Neuronal stem cell (in vitro differentiated cells): ENCODE data around the gene NPNT. TPM values are rescaled to one million over a fixed set of nuclear protein-coding genes. Genes with fewer than 3 reads are reported as not detected.
"Not testable (repeated sequence)": the region's sequence is repeated elsewhere in the genome, so short reads cannot be mapped to it uniquely, and the experiment has no call there.

Experiments
- DNase-seq: peaks from one replicate; pipeline ENCODE4 v3.0.0-alpha.2; 2013; ENCODE audit warnings: low spot score
- H2AFZ ChIP-seq: one replicate; pipeline ENCODE4 v1.6.1; 2013; ENCODE audit warnings: mild to moderate bottlenecking, low read length, inconsistent platforms
- H2AK5ac ChIP-seq: 2 replicates; pipeline ENCODE4 v1.6.1; 2013; ENCODE audit warnings: low read depth, mild to moderate bottlenecking, inconsistent platforms, low read length, moderate library complexity, mixed read lengths
- H2BK120ac ChIP-seq: 2 replicates; pipeline ENCODE4 v1.6.1; 2013; ENCODE audit warnings: low read depth, mild to moderate bottlenecking, inconsistent platforms, low read length, moderate library complexity, mixed read lengths
- H2BK12ac ChIP-seq: one replicate; pipeline ENCODE4 v1.6.1; 2013; ENCODE audit warnings: low read length, inconsistent platforms
- H2BK15ac ChIP-seq: 2 replicates; pipeline ENCODE4 v1.6.1; 2013; ENCODE audit warnings: mild to moderate bottlenecking, low read length, inconsistent platforms, mixed read lengths
- H2BK5ac ChIP-seq: one replicate; pipeline ENCODE4 v1.6.1; 2013; ENCODE audit warnings: inconsistent platforms, mild to moderate bottlenecking, low read length, moderate library complexity
- H3K14ac ChIP-seq: one replicate; pipeline ENCODE4 v1.6.1; 2013; ENCODE audit warnings: low read length, inconsistent platforms
- H3K18ac ChIP-seq: 2 replicates; pipeline ENCODE4 v1.6.1; 2013; ENCODE audit warnings: low read length, inconsistent platforms
- H3K23ac ChIP-seq: 2 replicates; pipeline ENCODE4 v1.6.1; 2013; ENCODE audit warnings: low read depth, mild to moderate bottlenecking, mixed read lengths, low read length, inconsistent platforms; ENCODE audit not compliant: poor library complexity
- H3K27ac ChIP-seq: replicated peaks from 3 replicates; pipeline ENCODE4 v1.5.1; 2013; ENCODE audit warnings: low read length, inconsistent platforms
- H3K27me3 ChIP-seq, 3 experiments: 2 replicates each; pipeline ENCODE4 v1.6.1; 2013; ENCODE audit warnings: low read length in 3 of 3, mild to moderate bottlenecking in 2 of 3, inconsistent platforms in 1 of 3, low read depth in 1 of 3, mixed read lengths in 1 of 3, moderate library complexity in 1 of 3; ENCODE audit not compliant: control insufficient read depth in 3 of 3, insufficient read depth in 3 of 3
- H3K36me3 ChIP-seq, 2 donors: replicated peaks in 1 of 2; 2 replicates each; pipeline ENCODE4 v1.6.1; 2013; ENCODE audit warnings: low read length in 2 of 2; ENCODE audit not compliant: control insufficient read depth in 2 of 2, insufficient read depth in 2 of 2
- H3K4ac ChIP-seq: 2 replicates; pipeline ENCODE4 v1.6.1; 2013; ENCODE audit warnings: inconsistent platforms, mild to moderate bottlenecking, low read length, moderate library complexity
- H3K4me1 ChIP-seq, 2 donors: 1 replicate in 1 of 2; 2 replicates in 1 of 2; pipeline ENCODE4 v1.6.1; 2013; ENCODE audit warnings: low read length in 2 of 2, low read depth in 1 of 2; ENCODE audit not compliant: control insufficient read depth in 2 of 2, insufficient read depth in 1 of 2
- H3K4me2 ChIP-seq: one replicate; pipeline ENCODE4 v1.6.1; 2013; ENCODE audit warnings: mild to moderate bottlenecking, low read length, inconsistent platforms; ENCODE audit not compliant: insufficient read depth, poor library complexity, severe bottlenecking
- H3K4me3 ChIP-seq, 2 donors: 2 replicates each; pipeline ENCODE4 v1.5.1; 2013; ENCODE audit warnings: low read length in 2 of 2, mild to moderate bottlenecking in 2 of 2, inconsistent platforms in 1 of 2, moderate library complexity in 1 of 2
- H3K79me1 ChIP-seq: one replicate; pipeline ENCODE4 v1.6.1; 2013; ENCODE audit warnings: low read depth, mild to moderate bottlenecking, inconsistent platforms, low read length, moderate library complexity
- H3K9ac ChIP-seq: one replicate; pipeline ENCODE4 v1.6.1; 2013; ENCODE audit warnings: mild to moderate bottlenecking, low read depth, low read length, inconsistent platforms; ENCODE audit not compliant: poor library complexity
- H3K9me3 ChIP-seq, 2 donors: replicated peaks in 1 of 2; 2 replicates each; pipeline versions ENCODE3 to v1.6.1; 2013; ENCODE audit warnings: low read length in 2 of 2, mild to moderate bottlenecking in 2 of 2, inconsistent platforms in 1 of 2, low read depth in 1 of 2, mixed read lengths in 1 of 2, moderate library complexity in 1 of 2; ENCODE audit not compliant: control insufficient read depth in 2 of 2, insufficient read depth in 1 of 2
- H4K8ac ChIP-seq: one replicate; pipeline ENCODE4 v1.6.1; 2013; ENCODE audit warnings: low read depth, mild to moderate bottlenecking, inconsistent platforms, low read length, moderate library complexity
- H4K91ac ChIP-seq: one replicate; pipeline ENCODE4 v1.6.1; 2013; ENCODE audit warnings: low read length, low read depth, mild to moderate bottlenecking, inconsistent platforms; ENCODE audit not compliant: poor library complexity
- WGBS, 2 donors: extraction: QIAGEN DNeasy Blood & Tissue Kit; methylation state at CpG; one replicate each; pipeline ENCODE4 v1.1.7; 2013; ENCODE audit warnings: missing lambda C conversion rate in 2 of 2, mixed read lengths in 1 of 2; ENCODE audit not compliant: insufficient read length in 2 of 2, insufficient replicate concordance in 1 of 2; ENCODE audit errors: extremely low coverage in 2 of 2; 5-methylcytosine and 5-hydroxymethylcytosine counted together
- polyA plus RNA-seq, 2 experiments: library from polyadenylated mRNA; stranded (reverse); fragments of 200-250 nt; gene quantifications; one replicate each; pipeline ENCODE4 v1.2.3, GENCODE V29; 2013

NPNT gene, protein sequence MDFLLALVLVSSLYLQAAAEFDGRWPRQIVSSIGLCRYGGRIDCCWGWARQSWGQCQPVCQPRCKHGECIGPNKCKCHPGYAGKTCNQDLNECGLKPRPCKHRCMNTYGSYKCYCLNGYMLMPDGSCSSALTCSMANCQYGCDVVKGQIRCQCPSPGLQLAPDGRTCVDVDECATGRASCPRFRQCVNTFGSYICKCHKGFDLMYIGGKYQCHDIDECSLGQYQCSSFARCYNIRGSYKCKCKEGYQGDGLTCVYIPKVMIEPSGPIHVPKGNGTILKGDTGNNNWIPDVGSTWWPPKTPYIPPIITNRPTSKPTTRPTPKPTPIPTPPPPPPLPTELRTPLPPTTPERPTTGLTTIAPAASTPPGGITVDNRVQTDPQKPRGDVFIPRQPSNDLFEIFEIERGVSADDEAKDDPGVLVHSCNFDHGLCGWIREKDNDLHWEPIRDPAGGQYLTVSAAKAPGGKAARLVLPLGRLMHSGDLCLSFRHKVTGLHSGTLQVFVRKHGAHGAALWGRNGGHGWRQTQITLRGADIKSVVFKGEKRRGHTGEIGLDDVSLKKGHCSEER
- 0.33 TPM for polyA plus RNA-seq (2013, experiment 1 of 2)
- polyA plus RNA-seq (2013, experiment 2 of 2) = 0.32 TPM

DNA sequence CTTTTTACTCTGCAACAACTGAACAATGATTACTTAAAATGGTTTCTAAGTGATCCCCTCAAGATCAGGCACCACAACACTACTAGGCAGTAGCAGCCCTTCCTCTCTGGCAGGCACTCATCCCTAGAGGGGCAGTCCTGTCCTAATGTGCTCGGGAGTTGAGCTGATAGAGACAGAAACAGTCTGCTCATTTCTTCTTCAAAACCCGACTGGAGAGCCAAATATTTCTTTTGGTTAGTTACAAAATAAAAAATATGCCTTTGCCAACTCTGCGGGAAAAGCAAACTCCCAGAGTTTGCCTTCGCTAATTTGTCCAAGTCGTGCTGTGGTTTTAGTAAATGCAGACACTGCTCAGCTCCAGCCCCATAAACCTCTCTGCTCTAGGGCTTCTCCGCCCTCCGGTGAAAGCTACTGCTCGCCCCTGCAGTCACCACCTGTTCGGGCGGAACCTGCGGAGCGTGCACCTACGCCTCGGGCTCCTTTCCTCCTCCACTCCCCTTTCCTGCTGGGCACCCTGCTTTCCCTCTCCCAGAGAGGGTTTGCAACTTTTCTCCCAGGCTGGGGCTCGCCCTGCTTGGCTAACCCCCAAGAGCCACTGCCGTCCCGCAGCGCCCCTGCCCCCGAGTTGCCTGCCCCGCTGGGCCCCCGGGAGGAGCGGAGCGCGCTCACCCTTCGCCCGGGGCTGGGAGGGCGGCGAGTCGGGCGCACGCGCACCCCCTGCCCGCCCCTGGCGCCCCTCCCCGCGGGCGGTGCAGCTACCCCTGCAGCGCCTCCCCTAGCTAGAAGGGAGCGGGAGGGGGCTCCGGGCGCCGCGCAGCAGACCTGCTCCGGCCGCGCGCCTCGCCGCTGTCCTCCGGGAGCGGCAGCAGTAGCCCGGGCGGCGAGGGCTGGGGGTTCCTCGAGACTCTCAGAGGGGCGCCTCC is at the start of gene NPNT:
TSS of gene NPNT (plus strand) at position 812 of the 923 bp plus-strand sequence. CDS start 182 bp downstream, outside the sequence.
- H3K4me3 ChIP-seq = peak within 1 kb of the TSS; percentile 35 to 80
- no peak within 1 kb of the TSS for H3K4ac ChIP-seq
- WGBS, 2 donors = no CpG with 5 or more reads among the region's 56 CpGs
- H3K4me2 ChIP-seq = peak within 1 kb of the TSS; percentile 92
- peak within 1 kb of the TSS; percentile 54 for H3K9ac ChIP-seq
- no peaks in the 10 kb centered on the region for H3K9me3 ChIP-seq
- H2BK120ac ChIP-seq = no peak within 1 kb of the TSS
- H2BK5ac ChIP-seq = no peak within 1 kb of the TSS
- H3K79me1 ChIP-seq = no peaks in the 10 kb centered on the region
- no peak within 1 kb of the TSS for H3K27ac ChIP-seq
- peak within 1 kb of the TSS; percentile 64 for H3K14ac ChIP-seq
- peak; percentile 27 for DNase-seq
- no peak within 1 kb of the TSS for H4K91ac ChIP-seq
- no peak within 1 kb of the TSS for H2BK15ac ChIP-seq
- peak within 1 kb of the TSS; percentile 70 for H3K18ac ChIP-seq
- peak within 1 kb of the TSS; percentile 88 for H2AFZ ChIP-seq
- H4K8ac ChIP-seq = no peak within 1 kb of the TSS
- peaks cover 15 to 89% (median 40%) of the 10 kb centered on the region in 3 experiments for H3K27me3 ChIP-seq
- peaks cover 2 to 4% of the 10 kb centered on the region in 2 donors for H3K4me1 ChIP-seq
- H2AK5ac ChIP-seq = no peak within 1 kb of the TSS
- no peak within 1 kb of the TSS for H2BK12ac ChIP-seq
- H3K36me3 ChIP-seq = no peaks in the 10 kb centered on the region
- peak within 1 kb of the TSS; percentile 66 for H3K23ac ChIP-seq

GRCh38 chr4:105845559-105845958 is 49.7 kb upstream of the NPNT start:
- Histone ChIP-seq H3K36me3 (peaks cover 0 to 27% of the 10 kb centered on the region in 2 donors), H3K4ac (no peak overlapping the region), H3K4me1 (peaks cover 0 to 3% of the 10 kb centered on the region in 2 donors), H2BK120ac (no peak overlapping the region), H2AFZ (no peak overlapping the region), H4K91ac (no peak overlapping the region), H3K23ac (no peak overlapping the region), H3K4me2 (no peak overlapping the region), H3K4me3 (no peak overlapping the region), H2BK12ac (no peak overlapping the region), H3K14ac (no peak overlapping the region), H3K79me1 (no peaks in the 10 kb centered on the region), H3K9me3 (no peaks in the 10 kb centered on the region), H2AK5ac (no peak overlapping the region), H2BK5ac (no peak overlapping the region), H3K18ac (no peak overlapping the region), H4K8ac (no peak overlapping the region), H2BK15ac (no peak overlapping the region), H3K27ac (no peak overlapping the region), H3K27me3 (no peaks in the 10 kb centered on the region), H3K9ac (no peak overlapping the region)
- no peak for DNase-seq
- no CpG with 5 or more reads among the region's 3 CpGs for WGBS, 2 donors

DNA sequence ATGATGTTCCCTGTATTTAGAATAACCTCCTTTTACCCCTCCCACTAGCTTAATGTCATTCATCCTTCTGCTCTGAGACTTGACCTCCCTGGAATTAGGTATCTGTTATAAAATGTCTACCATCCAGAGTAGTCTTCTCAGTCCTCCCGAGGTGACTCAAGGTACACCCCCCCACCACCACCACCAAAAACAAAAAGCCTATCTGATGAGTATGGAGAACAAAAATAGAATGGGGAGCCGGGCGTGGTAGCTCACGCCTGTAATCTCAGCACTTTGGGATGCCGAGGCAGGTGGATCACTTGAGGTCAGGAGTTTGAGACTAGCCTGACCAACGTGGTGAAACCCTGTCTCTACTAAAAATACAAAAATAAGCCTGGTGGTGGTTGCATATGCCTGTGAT is 46.9 kb upstream of the NPNT start:
- no CpG with 5 or more reads among the region's 6 CpGs for WGBS, 2 donors
- not testable (repeated sequence) for H3K14ac ChIP-seq, H2BK5ac ChIP-seq, H3K4me2 ChIP-seq, H3K18ac ChIP-seq, H3K27me3 ChIP-seq, H3K4me3 ChIP-seq, H3K9ac ChIP-seq, H3K4ac ChIP-seq, H3K27ac ChIP-seq, H2AFZ ChIP-seq, H3K4me1 ChIP-seq, H3K9me3 ChIP-seq, H2BK120ac ChIP-seq, H2BK15ac ChIP-seq, H2BK12ac ChIP-seq, H3K23ac ChIP-seq, H3K79me1 ChIP-seq, H4K8ac ChIP-seq, H4K91ac ChIP-seq, H2AK5ac ChIP-seq, DNase-seq
- H3K36me3 ChIP-seq = peaks cover 0 to 17% of the 10 kb centered on the region in 2 donors
